Fibroblast of the aortic adventitia (primary cell): ENCODE data around the gene TNIP1. TPM values are rescaled to one million over a fixed set of nuclear protein-coding genes. Genes with fewer than 3 reads are reported as not detected.

Experiments used
- DNase-seq: peaks from one replicate; pipeline ENCODE4 v3.0.0-alpha.2; 2010; ENCODE audit warnings: low read depth
- H3K4me3 ChIP-seq: 2 replicates; pipeline ENCODE4 v1.5.1; 2011; ENCODE audit warnings: low read depth, mild to moderate bottlenecking, control low read depth, low read length, moderate library complexity
- CTCF ChIP-seq: IDR thresholded peaks from 2 replicates; pipeline ENCODE4 v1.5.1; 2011; ENCODE audit warnings: mild to moderate bottlenecking, low read length, control low read depth, inconsistent platforms; ENCODE audit not compliant: insufficient read depth
- total RNA-seq: library from RNA; depleted of rRNA; stranded (reverse); fragments of >200 nt; gene quantifications from 2 replicates; pipeline ENCODE4 v1.2.3, GENCODE V29; 2012; ENCODE audit warnings: low replicate concordance

The TNIP1 gene
- total RNA-seq, 1 donor, result 42.9 TPM

GRCh38 chr5:151022511-151023018, 58.3 kb downstream of the TNIP1 start:
- TF ChIP-seq CTCF, result no peak
- H3K4me3 ChIP-seq, result no peak overlapping the region
- DNase-seq, result peak; percentile 84

DNA sequence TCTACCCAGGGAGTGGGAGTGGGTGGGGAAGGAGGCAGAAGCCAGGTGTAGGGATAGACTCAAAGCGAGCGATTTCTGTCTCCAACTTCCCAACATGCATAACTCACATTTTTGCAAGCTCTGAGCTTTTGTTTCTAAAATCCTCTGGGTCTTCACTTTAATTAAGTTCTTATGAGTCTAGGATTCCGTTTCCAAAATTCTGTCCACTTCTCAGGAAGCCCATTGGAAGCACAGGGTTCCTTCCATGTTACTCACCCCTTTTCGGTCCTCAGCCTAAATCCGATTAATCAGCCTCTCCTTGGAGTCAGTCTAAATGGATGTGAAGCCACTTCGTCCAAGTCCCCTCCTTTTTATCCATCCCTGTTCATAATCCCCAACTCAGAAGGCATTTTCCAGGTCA, 59.1 kb downstream of the TNIP1 start:
- TF ChIP-seq CTCF, result no peak
- H3K4me3 ChIP-seq, result no peak overlapping the region
- peak; percentile 72 for DNase-seq

DNA sequence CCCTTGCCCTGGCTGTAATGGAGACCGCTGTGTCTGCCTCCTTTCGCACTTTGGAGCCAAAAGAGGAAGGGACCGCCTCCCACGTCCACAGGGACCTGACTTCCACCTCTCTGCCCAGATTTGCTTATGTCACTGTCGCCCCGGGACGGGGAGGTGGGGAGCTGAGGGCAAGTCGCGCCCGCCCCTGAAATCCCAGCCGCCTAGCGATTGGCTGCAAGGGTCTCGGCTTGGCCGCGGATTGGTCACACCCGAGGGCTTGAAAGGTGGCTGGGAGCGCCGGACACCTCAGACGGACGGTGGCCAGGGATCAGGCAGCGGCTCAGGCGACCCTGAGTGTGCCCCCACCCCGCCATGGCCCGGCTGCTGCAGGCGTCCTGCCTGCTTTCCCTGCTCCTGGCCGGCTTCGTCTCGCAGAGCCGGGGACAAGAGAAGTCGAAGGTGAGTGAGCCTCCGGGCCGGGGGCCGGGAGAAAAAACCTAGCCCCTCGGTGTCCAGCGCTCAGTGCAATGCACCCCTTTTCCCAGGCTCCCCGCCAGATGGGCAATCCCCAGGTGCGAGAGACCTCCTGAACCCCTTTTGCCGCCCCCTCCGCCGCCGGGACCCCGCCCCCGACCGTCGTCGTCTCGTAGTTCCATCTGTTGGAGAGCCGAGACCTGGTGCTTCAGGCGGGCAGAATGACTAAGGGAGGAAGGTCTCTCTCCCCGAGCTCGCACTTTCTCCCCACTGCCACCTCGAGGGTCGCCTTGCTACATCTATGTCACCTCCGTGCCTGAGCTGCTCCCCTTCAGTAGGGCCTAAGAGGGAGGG, 60.3 kb downstream of the TNIP1 start, which contains the start of gene GPX3:
Gene GPX3 (plus strand): TSS at position 288 of the 807 bp plus-strand sequence. CDS start 64 bp downstream, at position 352.
- no peak for TF ChIP-seq CTCF
- no peak for DNase-seq
- peak within 1 kb of the TSS; percentile 55 for H3K4me3 ChIP-seq

- no peak overlapping the region for H3K4me3 ChIP-seq
- no peak for DNase-seq
- no peak for TF ChIP-seq CTCF
Measured at GRCh38 chr5:151019331-151019730, 61.5 kb downstream of the TNIP1 start.

DNA sequence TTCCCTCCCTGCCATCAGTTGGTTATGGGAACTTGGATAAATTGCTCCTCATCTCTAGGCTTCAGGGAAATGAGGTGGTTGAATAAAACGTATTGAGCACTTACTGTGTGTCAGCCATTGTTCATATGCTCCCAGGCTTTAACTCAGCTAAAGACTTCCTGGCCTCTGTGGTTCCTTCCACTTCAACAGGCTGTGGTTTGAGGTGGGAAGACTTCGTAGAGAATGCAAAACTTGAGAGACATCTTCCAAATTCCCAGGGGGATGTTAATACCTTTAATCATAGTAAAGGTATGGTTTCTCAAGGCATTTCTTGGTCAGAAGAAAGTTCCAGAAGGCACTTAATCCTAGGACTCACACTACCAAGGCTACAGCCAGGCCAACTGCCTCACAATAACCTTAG, 62.0 kb downstream of the TNIP1 start:
- H3K4me3 ChIP-seq, result no peak overlapping the region
- TF ChIP-seq CTCF, result no peak
- no peak for DNase-seq

GRCh38 chr5:151017897-151018296, 62.9 kb downstream of the TNIP1 start:
- no peak overlapping the region for H3K4me3 ChIP-seq
- TF ChIP-seq CTCF, result no peak
- DNase-seq, result no peak
